GM19023 (cell line): ENCODE data around the gene HBQ1.
"Not testable (repeated sequence)": the region's sequence is repeated elsewhere in the genome, so short reads cannot be mapped to it uniquely, and the experiment has no call there.

Experiments
- ATAC-seq: cut with Tn5 transposase; IDR thresholded peaks from one replicate; pipeline ENCODE4 v1.9.1; 2021; ENCODE audit warnings: mild to moderate bottlenecking, moderate library complexity; ENCODE audit not compliant: unreplicated experiment

HBQ1 gene

DNA sequence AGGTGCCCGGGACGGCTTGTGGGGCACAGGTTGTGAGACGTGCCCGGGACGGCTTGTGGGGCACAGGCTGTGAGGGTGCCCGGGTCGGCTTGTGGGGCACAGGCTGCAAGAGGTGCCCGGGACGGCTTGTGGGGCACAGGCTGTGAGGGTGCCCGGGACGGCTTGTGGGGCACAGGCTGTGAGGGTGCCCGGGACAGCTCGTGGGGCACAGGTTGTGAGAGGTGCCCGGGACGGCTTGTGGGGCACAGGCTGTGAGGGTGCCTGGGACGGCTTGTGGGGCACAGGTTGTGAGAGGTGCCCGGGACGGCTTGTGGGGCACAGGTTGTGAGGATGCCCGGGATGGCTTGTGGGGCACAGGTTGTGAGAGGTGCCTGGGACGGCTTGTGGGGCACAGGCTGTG lies 20.0 kb upstream of the HBQ1 start:
- ATAC-seq: not testable (repeated sequence)

DNA sequence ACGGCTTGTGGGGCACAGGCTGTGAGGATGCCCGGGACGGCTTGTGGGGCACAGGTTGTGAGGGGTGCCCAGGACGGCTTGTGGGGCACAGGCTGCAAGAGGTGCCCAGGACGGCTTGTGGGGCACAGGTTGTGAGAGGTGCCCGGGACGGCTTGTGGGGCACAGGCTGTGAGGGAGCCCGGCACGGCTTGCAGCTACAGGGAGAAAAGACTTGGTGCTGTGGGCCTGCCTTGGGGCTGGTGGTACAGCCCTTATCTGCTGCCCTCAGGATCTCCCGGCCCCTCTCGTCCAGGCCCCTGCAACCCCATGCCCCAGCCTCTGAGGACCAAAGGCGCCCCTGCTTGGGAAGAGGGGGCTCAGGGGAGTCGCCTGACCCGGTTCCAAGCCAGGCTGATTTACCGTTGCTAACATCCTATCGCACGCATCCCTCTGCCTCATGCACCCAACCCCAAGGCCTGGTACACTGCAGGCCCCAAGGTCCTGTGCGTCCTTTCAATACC lies 19.5 kb upstream of the HBQ1 start:
- no peak for ATAC-seq

DNA sequence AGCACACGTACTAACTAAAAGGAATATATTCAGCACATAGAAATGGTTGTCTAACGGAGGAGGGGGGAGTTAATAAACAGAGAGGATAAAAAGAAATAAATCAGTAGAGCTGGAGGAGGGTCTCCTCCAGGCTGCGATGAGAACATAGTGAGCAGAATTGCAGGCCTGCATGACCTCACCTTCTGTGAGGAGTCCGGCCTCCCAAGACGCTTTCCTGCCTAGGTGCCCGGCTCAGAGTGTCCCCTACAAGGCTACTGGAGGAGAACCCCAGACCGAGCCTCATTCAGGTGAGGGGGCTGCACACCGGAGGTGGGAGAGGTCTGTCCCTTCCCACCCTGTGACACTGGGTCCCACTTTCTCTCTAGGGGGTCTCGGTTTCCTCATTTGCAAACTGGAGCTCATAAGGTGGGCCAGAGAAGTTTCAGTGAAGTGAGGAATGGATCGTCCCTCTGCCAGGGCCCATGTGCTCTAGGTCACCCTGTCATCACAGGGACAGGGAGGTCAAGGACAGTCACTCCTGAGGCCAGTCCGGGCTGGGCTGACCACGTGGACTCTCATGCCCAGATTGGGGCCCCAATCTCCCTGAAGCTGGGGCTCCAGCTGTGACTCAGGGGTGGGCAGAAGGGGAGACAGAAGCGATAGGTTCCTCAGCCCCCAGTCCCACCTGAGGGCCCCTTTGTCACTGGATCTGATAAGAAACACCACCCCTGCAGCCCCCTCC lies 17.8 kb upstream of the HBQ1 start:
- no peak for ATAC-seq

DNA sequence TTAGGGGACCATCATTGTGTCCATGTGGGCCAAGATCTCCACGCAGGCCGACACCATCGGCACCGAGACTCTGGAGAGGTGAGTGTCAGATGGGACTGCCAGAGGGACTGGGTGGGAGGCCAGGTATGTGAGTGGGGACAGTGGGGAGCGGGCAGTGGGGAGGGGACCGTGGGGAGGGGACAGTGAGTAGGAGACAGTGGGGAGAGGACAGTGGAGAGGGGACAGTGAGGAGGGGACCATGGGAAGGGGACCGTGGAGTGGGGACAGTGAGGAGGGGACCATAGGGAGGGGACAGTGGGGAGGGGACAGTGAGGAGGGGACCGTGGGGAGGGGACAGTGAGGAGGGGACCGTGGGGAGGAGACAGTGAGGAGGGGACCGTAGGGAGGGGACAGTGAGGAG lies 17.1 kb upstream of the HBQ1 start:
- not testable (repeated sequence) for ATAC-seq

DNA sequence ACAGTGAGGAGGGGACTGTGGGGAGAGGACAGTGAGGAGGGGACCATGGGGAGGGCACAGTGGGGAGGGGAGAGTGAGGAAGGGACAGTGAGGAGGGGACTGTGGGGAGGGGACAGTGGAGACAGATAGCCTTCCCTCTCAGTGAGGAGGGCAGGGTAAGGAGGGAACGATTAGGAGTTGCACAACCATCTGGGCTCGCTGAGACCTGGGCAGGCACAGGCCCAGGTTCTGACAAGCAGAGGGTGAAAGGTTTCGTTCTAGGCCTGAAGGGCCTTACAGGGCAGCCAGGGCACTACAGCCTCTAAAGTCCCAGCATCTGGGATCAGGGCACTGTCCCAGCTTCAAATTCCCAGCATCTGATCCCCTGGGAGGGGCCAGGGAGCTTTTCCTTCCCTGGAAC lies 16.6 kb upstream of the HBQ1 start:
- not testable (repeated sequence) for ATAC-seq

DNA sequence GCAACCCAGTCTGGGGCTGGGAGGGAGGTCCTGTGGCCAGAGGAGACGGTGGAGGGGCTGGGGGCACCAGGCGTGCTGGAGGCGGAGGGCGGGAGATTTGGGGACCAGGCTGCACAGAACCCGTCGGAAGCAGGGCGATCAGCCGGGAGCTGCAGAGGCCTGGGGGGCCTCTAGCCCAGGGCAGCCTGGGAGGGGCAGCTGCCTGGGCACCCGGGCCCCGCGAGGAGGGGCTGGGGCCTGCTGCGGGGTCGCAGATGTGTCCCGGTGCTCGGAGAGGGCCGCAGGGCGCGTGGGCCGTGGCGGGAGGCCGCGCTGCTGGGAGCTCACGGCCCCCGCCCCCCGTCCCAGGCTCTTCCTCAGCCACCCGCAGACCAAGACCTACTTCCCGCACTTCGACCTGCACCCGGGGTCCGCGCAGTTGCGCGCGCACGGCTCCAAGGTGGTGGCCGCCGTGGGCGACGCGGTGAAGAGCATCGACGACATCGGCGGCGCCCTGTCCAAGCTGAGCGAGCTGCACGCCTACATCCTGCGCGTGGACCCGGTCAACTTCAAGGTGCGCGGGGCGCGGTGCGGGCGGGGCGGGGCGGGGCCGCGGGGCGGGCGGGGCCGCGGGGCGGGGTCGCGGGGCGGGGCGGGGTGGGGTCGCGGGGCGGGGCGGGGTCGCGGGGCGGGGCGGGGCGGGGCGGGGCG lies 16.0 kb upstream of the HBQ1 start:
- ATAC-seq: not testable (repeated sequence)

DNA sequence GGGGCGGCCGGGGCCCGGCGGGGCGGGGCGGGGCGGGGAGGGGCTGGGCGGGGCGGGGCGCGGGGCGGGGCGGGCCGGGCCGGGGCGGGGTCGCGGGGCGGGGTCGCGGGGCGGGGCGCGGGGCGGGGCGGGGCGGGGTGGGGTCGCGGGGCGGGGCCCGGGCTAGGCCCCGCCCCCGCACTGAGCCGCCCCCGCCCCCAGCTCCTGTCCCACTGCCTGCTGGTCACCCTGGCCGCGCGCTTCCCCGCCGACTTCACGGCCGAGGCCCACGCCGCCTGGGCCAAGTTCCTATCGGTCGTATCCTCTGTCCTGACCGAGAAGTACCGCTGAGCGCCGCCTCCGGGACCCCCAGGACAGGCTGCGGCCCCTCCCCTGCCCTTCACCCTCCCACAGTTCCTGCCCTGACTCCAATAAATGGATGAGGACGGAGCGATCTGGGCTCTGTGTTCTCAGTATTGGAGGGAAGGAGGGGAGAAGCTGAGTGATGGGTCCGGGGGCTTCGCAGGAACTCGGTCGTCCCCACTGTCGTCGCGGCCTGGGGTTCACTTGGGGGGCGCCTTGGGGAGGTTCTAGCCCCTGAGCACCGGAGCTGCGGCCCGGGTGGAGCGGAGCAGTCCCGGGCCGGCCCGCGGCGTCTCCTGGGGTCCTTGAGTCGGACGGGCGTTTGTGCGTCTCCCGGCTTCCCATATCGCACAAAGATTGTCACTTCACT lies 15.3 kb upstream of the HBQ1 start:
- ATAC-seq: no peak

DNA sequence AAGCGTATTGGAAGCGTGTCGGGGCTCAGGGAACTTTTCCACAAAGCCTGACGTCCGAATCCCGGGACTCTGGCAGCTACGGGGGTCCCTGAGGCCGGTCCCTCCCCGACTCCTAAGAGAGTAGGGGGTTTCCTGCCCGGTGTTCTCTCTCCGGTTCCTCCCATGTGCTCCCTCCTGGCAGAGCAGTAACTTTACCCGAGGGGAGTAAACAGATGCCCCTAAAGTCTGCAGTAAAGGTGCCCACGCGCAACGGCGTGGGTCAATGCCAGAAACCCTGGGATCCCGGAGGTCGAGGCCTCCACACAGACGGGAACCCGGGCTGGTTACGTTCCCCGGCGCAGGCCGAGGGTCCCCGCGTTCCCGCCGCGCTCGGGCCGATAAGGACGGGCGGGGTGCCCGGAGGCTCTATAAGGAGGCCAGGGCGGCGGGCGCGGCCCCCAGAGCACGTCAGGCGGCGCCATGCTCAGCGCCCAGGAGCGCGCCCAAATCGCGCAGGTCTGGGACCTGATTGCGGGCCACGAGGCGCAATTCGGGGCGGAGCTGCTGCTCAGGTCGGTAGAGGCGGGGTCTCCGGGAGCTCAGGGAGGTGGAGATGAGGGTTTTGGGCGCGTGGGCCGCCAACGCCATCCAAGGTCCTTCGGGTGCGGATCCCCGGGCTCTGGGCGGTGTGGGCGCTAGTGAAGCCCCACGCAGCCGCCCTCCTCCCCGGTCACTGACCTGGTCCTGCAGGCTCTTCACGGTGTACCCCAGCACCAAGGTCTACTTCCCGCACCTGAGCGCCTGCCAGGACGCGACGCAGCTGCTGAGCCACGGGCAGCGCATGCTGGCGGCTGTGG lies 14.5 kb upstream of the HBQ1 start, which contains the start of gene HBM:
HBM (plus strand) TSS at position 440 of the 836 bp plus-strand sequence; CDS start at position 460, 20 bp downstream.
- ATAC-seq: no peak

DNA sequence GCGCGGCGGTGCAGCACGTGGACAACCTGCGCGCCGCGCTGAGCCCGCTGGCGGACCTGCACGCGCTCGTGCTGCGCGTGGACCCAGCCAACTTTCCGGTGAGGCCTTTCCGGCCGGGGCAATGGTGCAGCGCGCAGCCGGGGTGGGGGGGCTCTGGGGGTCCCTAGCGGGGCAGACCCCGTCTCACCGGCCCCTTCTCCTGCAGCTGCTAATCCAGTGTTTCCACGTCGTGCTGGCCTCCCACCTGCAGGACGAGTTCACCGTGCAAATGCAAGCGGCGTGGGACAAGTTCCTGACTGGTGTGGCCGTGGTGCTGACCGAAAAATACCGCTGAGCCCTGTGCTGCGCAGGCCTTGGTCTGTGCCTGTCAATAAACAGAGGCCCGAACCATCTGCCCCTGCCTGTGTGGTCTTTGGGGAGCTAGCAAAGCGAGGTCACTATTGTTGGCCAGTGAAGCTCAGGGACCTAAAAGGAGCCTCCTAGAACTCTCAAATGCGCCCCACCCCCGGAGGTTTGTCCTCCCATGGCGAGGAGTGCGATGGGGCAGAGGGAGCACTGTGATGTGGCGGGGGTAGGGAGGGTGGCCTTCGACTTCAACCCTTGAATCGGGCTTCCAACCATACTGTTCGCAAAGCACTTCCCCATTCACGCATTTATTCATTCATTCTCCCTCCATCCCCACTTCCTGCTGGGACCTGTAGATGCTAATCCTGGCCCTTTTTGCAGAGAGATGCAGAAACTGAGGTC lies 13.7 kb upstream of the HBQ1 start:
- ATAC-seq: no peak

DNA sequence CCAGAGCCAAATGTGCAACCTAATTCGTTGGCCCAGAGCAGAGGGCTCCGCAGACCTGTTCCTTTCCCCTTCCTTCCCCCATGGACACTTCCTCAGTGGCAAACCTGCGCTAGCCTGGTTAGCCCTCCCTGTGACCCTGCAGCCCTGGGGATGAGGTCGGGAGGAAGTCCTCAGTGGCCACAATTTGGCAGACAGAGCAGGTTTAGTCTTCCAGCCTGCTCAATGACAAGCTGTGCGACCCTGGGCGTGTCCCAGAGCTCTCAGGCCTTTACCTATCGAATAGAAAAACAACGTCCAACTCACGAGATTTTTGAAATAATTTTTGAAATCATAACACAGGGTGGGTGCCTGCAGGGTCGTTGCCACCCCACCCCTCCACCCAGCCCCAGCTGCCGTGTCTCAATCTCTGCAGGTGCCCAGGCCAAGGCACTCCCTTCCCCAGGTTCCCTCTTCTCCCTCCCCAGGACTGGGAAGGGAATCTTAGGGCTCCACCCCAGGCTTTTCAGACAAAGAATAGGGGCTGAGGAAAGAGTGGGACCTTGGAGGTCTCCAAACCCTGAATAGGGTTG lies 13.1 kb upstream of the HBQ1 start:
- ATAC-seq: no peak

DNA sequence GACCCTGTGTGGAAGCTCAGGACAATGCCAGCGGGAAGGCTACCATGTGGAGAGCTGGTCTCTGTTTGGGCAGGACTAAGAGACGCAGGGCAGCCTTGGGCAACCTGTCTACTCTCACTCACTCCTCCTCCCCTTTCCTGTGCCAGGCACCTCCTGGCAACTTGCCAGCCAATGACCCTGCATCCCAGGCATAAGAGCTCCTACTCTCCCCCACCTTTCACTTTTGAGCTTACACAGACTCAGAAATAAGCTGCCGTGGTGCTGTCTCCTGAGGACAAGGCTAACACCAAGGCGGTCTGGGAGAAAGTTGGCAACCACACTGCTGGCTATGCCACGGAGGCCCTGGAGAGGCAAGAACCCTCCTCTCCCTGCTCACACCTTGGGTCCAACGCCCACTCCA lies 11.8 kb upstream of the HBQ1 start:
- no peak for ATAC-seq

DNA sequence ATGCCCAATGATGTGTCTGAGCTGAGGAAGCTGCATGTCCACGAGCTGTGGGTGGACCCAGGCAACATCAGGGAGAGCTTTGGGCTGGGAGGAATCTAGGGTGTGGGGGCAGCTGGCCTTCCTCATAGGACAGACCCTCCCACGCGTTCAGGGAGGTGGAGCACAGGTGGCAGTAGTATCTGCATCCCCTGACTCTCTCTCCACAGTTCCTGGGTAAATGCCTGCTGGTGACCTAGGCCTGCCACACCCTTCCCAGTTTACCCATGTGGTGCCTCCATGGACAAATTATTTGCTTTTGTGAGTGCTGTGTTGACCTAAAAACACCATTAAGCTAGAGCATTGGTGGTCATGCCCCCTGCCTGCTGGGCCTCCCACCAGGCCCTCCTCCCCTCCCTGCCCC lies 11.2 kb upstream of the HBQ1 start:
- ATAC-seq: no peak

DNA sequence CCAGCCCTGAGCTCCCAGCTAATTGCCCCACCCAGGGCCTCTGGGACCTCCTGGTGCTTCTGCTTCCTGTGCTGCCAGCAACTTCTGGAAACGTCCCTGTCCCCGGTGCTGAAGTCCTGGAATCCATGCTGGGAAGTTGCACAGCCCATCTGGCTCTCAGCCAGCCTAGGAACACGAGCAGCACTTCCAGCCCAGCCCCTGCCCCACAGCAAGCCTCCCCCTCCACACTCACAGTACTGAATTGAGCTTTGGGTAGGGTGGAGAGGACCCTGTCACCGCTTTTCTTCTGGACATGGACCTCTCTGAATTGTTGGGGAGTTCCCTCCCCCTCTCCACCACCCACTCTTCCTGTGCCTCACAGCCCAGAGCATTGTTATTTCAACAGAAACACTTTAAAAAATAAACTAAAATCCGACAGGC lies 10.2 kb upstream of the HBQ1 start:
- not testable (repeated sequence) for ATAC-seq

DNA sequence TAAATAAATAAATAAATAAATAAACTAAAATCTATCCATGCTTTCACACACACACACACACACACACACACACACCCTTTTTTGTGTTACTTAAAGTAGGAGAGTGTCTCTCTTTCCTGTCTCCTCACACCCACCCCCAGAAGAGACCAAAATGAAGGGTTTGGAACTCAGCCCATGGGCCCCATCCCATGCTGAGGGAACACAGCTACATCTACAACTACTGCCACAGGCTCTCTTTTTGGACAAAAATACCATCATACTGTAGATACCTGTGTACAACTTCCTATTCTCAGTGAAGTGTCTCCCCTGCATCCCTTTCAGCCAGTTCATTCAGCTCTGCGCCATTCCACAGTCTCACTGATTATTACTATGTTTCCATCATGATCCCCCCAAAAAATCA lies 9.5 kb upstream of the HBQ1 start:
- no peak for ATAC-seq

DNA sequence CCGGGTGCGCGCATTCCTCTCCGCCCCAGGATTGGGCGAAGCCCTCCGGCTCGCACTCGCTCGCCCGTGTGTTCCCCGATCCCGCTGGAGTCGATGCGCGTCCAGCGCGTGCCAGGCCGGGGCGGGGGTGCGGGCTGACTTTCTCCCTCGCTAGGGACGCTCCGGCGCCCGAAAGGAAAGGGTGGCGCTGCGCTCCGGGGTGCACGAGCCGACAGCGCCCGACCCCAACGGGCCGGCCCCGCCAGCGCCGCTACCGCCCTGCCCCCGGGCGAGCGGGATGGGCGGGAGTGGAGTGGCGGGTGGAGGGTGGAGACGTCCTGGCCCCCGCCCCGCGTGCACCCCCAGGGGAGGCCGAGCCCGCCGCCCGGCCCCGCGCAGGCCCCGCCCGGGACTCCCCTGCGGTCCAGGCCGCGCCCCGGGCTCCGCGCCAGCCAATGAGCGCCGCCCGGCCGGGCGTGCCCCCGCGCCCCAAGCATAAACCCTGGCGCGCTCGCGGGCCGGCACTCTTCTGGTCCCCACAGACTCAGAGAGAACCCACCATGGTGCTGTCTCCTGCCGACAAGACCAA lies 7.8 kb upstream of the HBQ1 start, which contains the start of gene HBA2:
HBA2 (plus strand) TSS at position 503 of the 568 bp plus-strand sequence; CDS start at position 540, 37 bp downstream.
- ATAC-seq: not testable (repeated sequence)

DNA sequence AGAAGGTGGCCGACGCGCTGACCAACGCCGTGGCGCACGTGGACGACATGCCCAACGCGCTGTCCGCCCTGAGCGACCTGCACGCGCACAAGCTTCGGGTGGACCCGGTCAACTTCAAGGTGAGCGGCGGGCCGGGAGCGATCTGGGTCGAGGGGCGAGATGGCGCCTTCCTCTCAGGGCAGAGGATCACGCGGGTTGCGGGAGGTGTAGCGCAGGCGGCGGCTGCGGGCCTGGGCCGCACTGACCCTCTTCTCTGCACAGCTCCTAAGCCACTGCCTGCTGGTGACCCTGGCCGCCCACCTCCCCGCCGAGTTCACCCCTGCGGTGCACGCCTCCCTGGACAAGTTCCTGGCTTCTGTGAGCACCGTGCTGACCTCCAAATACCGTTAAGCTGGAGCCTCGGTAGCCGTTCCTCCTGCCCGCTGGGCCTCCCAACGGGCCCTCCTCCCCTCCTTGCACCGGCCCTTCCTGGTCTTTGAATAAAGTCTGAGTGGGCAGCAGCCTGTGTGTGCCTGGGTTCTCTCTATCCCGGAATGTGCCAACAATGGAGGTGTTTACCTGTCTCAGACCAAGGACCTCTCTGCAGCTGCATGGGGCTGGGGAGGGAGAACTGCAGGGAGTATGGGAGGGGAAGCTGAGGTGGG lies 6.9 kb upstream of the HBQ1 start:
- not testable (repeated sequence) for ATAC-seq

DNA sequence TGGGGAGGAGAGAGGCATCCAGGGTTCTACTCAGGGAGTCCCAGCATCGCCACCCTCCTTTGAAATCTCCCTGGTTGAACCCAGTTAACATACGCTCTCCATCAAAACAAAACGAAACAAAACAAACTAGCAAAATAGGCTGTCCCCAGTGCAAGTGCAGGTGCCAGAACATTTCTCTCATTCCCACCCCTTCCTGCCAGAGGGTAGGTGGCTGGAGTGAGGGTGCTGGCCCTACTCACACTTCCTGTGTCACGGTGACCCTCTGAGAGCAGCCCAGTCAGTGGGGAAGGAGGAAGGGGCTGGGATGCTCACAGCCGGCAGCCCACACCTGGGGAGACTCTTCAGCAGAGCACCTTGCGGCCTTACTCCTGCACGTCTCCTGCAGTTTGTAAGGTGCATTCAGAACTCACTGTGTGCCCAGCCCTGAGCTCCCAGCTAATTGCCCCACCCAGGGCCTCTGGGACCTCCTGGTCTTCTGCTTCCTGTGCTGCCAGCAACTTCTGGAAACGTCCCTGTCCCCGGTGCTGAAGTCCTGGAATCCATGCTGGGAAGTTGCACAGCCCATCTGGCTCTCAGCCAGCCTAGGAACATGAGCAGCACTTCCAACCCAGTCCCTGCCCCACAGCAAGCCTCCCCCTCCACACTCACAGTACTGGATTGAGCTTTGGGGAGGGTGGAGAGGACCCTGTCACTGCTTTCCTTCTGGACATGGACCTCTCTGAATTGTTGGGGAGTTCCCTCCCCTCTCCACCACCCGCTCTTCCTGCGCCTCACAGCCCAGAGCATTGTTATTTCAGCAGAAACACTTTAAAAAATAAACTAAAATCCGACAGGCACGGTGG lies 6.1 kb upstream of the HBQ1 start:
- ATAC-seq: not testable (repeated sequence)
